Prostate gland (tissue), 2 donors: ENCODE results near the gene AKAP13. TPM values are rescaled to one million over a fixed set of nuclear protein-coding genes. Genes with fewer than 3 reads are reported as not detected.

Experiments used
- DNase-seq: peaks from one replicate; pipeline ENCODE4 v3.0.0-alpha.2; 2019; ENCODE audit warnings: low spot score
- H3K27ac ChIP-seq, 2 donors: fragments of 200-600 bp; sonication (generic); 2 replicates each; pipeline ENCODE4 v1.5.1; 2017 to 2019
- H3K27me3 ChIP-seq: fragments of 200-600 bp; sonication (generic); replicated peaks from 2 replicates; pipeline ENCODE4 v1.5.1; 2019; ENCODE audit not compliant: insufficient read depth
- H3K36me3 ChIP-seq, 2 donors: fragments of 200-600 bp; sonication (generic); 1 replicate in 1 of 2; 2 replicates in 1 of 2; pipeline versions ENCODE4 v1.5.1 to v1.8.1; 2017 to 2019
- H3K4me1 ChIP-seq: fragments of 200-600 bp; sonication (generic); replicated peaks from 2 replicates; pipeline ENCODE4 v1.5.1; 2019
- H3K4me3 ChIP-seq, 2 donors: fragments of 200-600 bp; sonication (generic); 2 replicates each; pipeline ENCODE4 v1.5.1; 2017 to 2019
- H3K9me3 ChIP-seq: fragments of 200-600 bp; sonication (generic); 2 replicates; pipeline ENCODE4 v1.5.1; 2017
- CTCF ChIP-seq, 4 experiments: fragments of 200-600 bp in 2 of 4; fragments of 450-650 bp in 2 of 4; sonication (generic) in 2 of 4; IDR thresholded peaks; 1 replicate in 3 of 4; 2 replicates in 1 of 4; pipeline ENCODE4 v1.5.1; 2016 to 2019; ENCODE audit warnings: antibody characterized with exemption in 4 of 4, mild to moderate bottlenecking in 2 of 4, moderate library complexity in 2 of 4
- POLR2A ChIP-seq: fragments of 450-650 bp; IDR thresholded peaks from one replicate; pipeline ENCODE4 v1.6.1; 2016; ENCODE audit warnings: antibody characterized with exemption, mild to moderate bottlenecking
- POLR2AphosphoS5 ChIP-seq: sonication (generic); formaldehyde crosslinking; IDR thresholded peaks from one replicate; pipeline ENCODE4 v1.6.1; 2017; ENCODE audit warnings: antibody characterized with exemption
- WGBS: methylation state at CpG from one replicate; pipeline ENCODE4 v1.1.5; 2018; 5-methylcytosine and 5-hydroxymethylcytosine counted together
- intact Hi-C: fragments of 100-400 bp; cut with DNase I; formaldehyde crosslinking; loops from one replicate; pipeline ENCODE4 v1.14.2; 2022
- total RNA-seq, 2 donors: library from RNA; depleted of rRNA; stranded (reverse); fragments of >200 nt; gene quantifications; one replicate each; pipeline ENCODE4 v1.1.0, GENCODE V29; 2016

AKAP13 gene
- total RNA-seq, 2 donors from 2014 or later: 102 to 195 TPM

- Histone ChIP-seq H3K9me3 (no peaks in the 10 kb centered on the region), H3K27ac (no peak overlapping the region), H3K36me3 (no peaks in the 10 kb centered on the region), H3K27me3 (no peaks in the 10 kb centered on the region), H3K4me3 (no peak overlapping the region), H3K4me1 (no peaks in the 10 kb centered on the region)
- intact Hi-C loops: no loop called here
- TF ChIP-seq POLR2AphosphoS5: no peak
- TF ChIP-seq CTCF (IDR thresholded peaks at IDR 0.05): no peak
- no peak for TF ChIP-seq POLR2A
- DNase-seq: no peak
Measured at GRCh38 chr15:85455891-85456290, 75.5 kb downstream of the AKAP13 start.

- TF ChIP-seq POLR2A: no peak
- TF ChIP-seq CTCF (IDR thresholded peaks at IDR 0.05): no peak
- no peak for TF ChIP-seq POLR2AphosphoS5
- intact Hi-C loops: no loop called here
- Histone ChIP-seq H3K27ac (no peak overlapping the region), H3K4me1 (no peaks in the 10 kb centered on the region), H3K27me3 (no peaks in the 10 kb centered on the region), H3K9me3 (no peaks in the 10 kb centered on the region), H3K4me3 (no peak overlapping the region), H3K36me3 (no peaks in the 10 kb centered on the region)
- no peak for DNase-seq
- 94% methylated on average over 3 of the region's 3 CpGs for WGBS
Measured at GRCh38 chr15:85456798-85457197, 76.4 kb downstream of the AKAP13 start.

GRCh38 chr15:85457392-85457968 is 77.1 kb downstream of the AKAP13 start:
- no peaks in the 10 kb centered on the region for H3K36me3 ChIP-seq
- no peak for DNase-seq
- TF ChIP-seq CTCF (IDR thresholded peaks at IDR 0.05): no peak
- TF ChIP-seq POLR2AphosphoS5: no peak
- TF ChIP-seq POLR2A: no peak
- intact Hi-C loops: no loop called here
- H3K4me3 ChIP-seq: no peak overlapping the region
- 92% methylated on average over 8 of the region's 8 CpGs for WGBS
- no peaks in the 10 kb centered on the region for H3K9me3 ChIP-seq
- no peak overlapping the region for H3K27ac ChIP-seq
- H3K4me1 ChIP-seq: no peaks in the 10 kb centered on the region
- H3K27me3 ChIP-seq: no peaks in the 10 kb centered on the region

DNA sequence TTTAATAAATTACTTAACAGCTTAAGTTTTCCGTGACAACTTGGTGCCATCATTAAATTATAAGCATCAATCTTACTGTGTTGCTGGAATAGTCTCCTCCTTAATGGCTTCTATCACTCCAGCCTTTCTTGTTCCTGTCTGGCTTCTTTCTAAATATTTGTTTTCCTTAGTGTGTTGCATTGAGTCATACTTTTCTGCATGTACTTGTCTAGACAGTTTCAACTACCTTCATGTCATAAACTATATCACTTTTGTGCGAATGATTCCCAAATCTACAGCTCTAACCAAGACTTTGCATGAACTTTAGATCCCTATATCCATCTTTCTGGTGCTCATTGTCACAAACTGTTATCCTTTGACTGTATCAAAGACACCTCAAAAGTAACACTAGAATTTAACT is 78.4 kb downstream of the AKAP13 start:
- DNase-seq: no peak
- Histone ChIP-seq H3K9me3 (no peaks in the 10 kb centered on the region), H3K27ac (no peak overlapping the region), H3K36me3 (no peaks in the 10 kb centered on the region), H3K4me1 (no peaks in the 10 kb centered on the region), H3K27me3 (no peaks in the 10 kb centered on the region), H3K4me3 (no peak overlapping the region)
- WGBS: 86% methylated on average over 2 of the region's 2 CpGs
- intact Hi-C loops: no loop called here
- TF ChIP-seq POLR2A (no peak), CTCF (IDR thresholded peaks at IDR 0.05) (no peak)

- H3K27me3 ChIP-seq: no peaks in the 10 kb centered on the region
- no peaks in the 10 kb centered on the region for H3K36me3 ChIP-seq
- no peaks in the 10 kb centered on the region for H3K9me3 ChIP-seq
- no peaks in the 10 kb centered on the region for H3K4me1 ChIP-seq
- intact Hi-C loops: no loop called here
- H3K4me3 ChIP-seq: no peak overlapping the region
- no peak for DNase-seq
- TF ChIP-seq POLR2AphosphoS5 (no peak), CTCF (IDR thresholded peaks at IDR 0.05) (no peak), POLR2A (no peak)
- no peak overlapping the region for H3K27ac ChIP-seq
Measured at GRCh38 chr15:85462029-85462428, 81.6 kb downstream of the AKAP13 start.
